GM12878 (cell line): ENCODE measurements around the gene AP2A2. TPM values are rescaled to one million over a fixed set of nuclear protein-coding genes. Genes with fewer than 3 reads are reported as not detected.

ENCODE experiments used
- ATAC-seq: fragments of 200-7000 bp; cut with Tn5 transposase; 3 replicates; pipeline ENCODE4 v1.9.1; 2020; ENCODE audit warnings: mild to moderate bottlenecking, moderate library complexity
- BruUV-seq: library from RNA; stranded (reverse); fragments of 400-500 nt; replicated peaks from 2 replicates; lab custom pipeline; 2021; lab: Mats Ljungman, UMichigan
- CTCF ChIA-PET: fragments of 300-600 bp; sonication (Branson Sonifier 250); formaldehyde crosslinking; extraction: SDS; loops from one replicate; lab custom pipeline; 2021; ENCODE audit warnings: inconsistent platforms; lab: Yijun Ruan, JAX
- POLR2A ChIA-PET: fragments of 350-600 bp; formaldehyde crosslinking; extraction: SDS; loops from one replicate; lab custom pipeline; 2021; ENCODE audit warnings: inconsistent platforms; lab: Charles Lee
- RAD21 ChIA-PET: fragments of 300-600 bp; sonication (Branson Sonifier 250); formaldehyde crosslinking; loops from one replicate; lab custom pipeline; 2023; ENCODE audit warnings: antibody characterized with exemption; ENCODE audit not compliant: unreplicated experiment; lab: Charles Lee
- SMC1A ChIA-PET: fragments of 300-600 bp; sonication (Branson Sonifier 250); formaldehyde crosslinking; loops from one replicate; lab custom pipeline; 2023; ENCODE audit not compliant: unreplicated experiment, uncharacterized antibody; lab: Charles Lee
- DNase-seq: peaks from one replicate; pipeline ENCODE4 v3.0.0-alpha.2; 2011; ENCODE audit warnings: low read depth, low spot score
- FAIRE-seq: peaks from 3 replicates; lab custom pipeline; 2011; peaks lifted over from hg19 to GRCh38; lab: Jason Lieb, UNC
- H2AFZ ChIP-seq: 2 replicates; pipeline ENCODE4 v1.6.0; 2011; ENCODE audit warnings: low read depth, low read length, control low read depth; ENCODE audit not compliant: control insufficient read depth
- H3K27ac ChIP-seq: 2 replicates; pipeline ENCODE4 v1.5.1; 2011; ENCODE audit warnings: control low read depth; ENCODE audit not compliant: control insufficient read depth, insufficient read depth
- H3K27me3 ChIP-seq, 2 experiments: replicated peaks in 1 of 2; 2 replicates each; pipeline versions ENCODE4 v1.6.0 to v1.6.1; 2011; ENCODE audit warnings: low read length in 1 of 2; ENCODE audit not compliant: control insufficient read depth in 2 of 2, insufficient read depth in 2 of 2
- H3K36me3 ChIP-seq, 2 experiments: 2 replicates each; pipeline ENCODE4 v1.5.1; 2011; ENCODE audit warnings: low read length in 1 of 2; ENCODE audit not compliant: control insufficient read depth in 2 of 2, insufficient read depth in 2 of 2
- H3K4me1 ChIP-seq: 2 replicates; pipeline ENCODE4 v1.6.1; 2011; ENCODE audit warnings: mild to moderate bottlenecking, low read length, moderate library complexity, mixed read lengths; ENCODE audit not compliant: control insufficient read depth, insufficient read depth
- H3K4me2 ChIP-seq: 2 replicates; pipeline ENCODE4 v1.6.0; 2011; ENCODE audit warnings: control low read depth; ENCODE audit not compliant: control insufficient read depth, insufficient read depth
- H3K4me3 ChIP-seq: fragments of 200-600 bp; sonication (generic); 2 replicates; pipeline ENCODE4 v1.5.1; 2016
- H3K79me2 ChIP-seq: 2 replicates; pipeline ENCODE4 v1.6.0; 2011; ENCODE audit warnings: low read length; ENCODE audit not compliant: control insufficient read depth, insufficient read depth
- H3K9ac ChIP-seq: 2 replicates; pipeline ENCODE4 v1.8.0; 2011; ENCODE audit warnings: low read length, control low read depth, mixed read lengths; ENCODE audit not compliant: control insufficient read depth, insufficient read depth
- H3K9me3 ChIP-seq: replicated peaks from 3 replicates; pipeline ENCODE4 v1.5.1; 2011; ENCODE audit warnings: mild to moderate bottlenecking, low read length; ENCODE audit not compliant: control insufficient read depth, insufficient read depth
- H4K20me1 ChIP-seq: 2 replicates; pipeline ENCODE4 v1.6.0; 2011; ENCODE audit not compliant: control insufficient read depth, insufficient read depth
- CHD2 ChIP-seq: IDR thresholded peaks from 2 replicates; pipeline ENCODE4 v1.6.1; 2011; ENCODE audit warnings: low read depth, low read length, improper control_type of control experiment, borderline replicate concordance
- GATAD2B ChIP-seq: fragments of 450-650 bp; conservative IDR thresholded peaks from 2 replicates; pipeline ENCODE4 v1.6.1; 2017; ENCODE audit warnings: low read depth, mild to moderate bottlenecking, moderate library complexity
- HDAC2 ChIP-seq: fragments of 200-600 bp; sonication (generic); IDR thresholded peaks from 2 replicates; pipeline ENCODE4 v1.6.1; 2017
- JUNB ChIP-seq: IDR thresholded peaks from 2 replicates; pipeline ENCODE4 v1.6.1; 2016; ENCODE audit warnings: antibody characterized with exemption, mild to moderate bottlenecking
- MTA3 ChIP-seq: IDR thresholded peaks from 2 replicates; pipeline ENCODE4 v1.6.1; 2012; ENCODE audit warnings: low read length, inconsistent platforms, borderline replicate concordance
- PAX5 ChIP-seq: IDR thresholded peaks from 2 replicates; pipeline ENCODE4 v1.6.1; 2011; ENCODE audit warnings: low read depth, low read length, borderline replicate concordance
- RFX5 ChIP-seq: IDR thresholded peaks from 2 replicates; pipeline ENCODE4 v1.6.1; 2011; ENCODE audit warnings: low read depth, low read length, improper control_type of control experiment
- STAT3 ChIP-seq: IDR thresholded peaks from 2 replicates; pipeline ENCODE4 v1.6.1; 2011; ENCODE audit warnings: low read depth, low read length, improper control_type of control experiment
- WGBS: methylation state at CpG from one replicate; pipeline ENCODE4 v1.1.6; 2016; ENCODE audit warnings: low lambda C conversion rate; ENCODE audit not compliant: insufficient replicate concordance, insufficient coverage; ENCODE audit errors: missing lambda C conversion rate; 5-methylcytosine and 5-hydroxymethylcytosine counted together
- in situ Hi-C: fragments of 300-500 bp; cut with MboI; formaldehyde crosslinking; loops from 9 replicates; pipeline ENCODE4 v1.14.3; 2018; ENCODE audit warnings: mixed read lengths
- intact Hi-C: fragments of 100-400 bp; cut with micrococcal nuclease; formaldehyde crosslinking; loops from one replicate; pipeline ENCODE4 v1.14.2; 2022; ENCODE audit not compliant: unreplicated experiment
- polyA plus RNA-seq, 11 experiments: library from polyadenylated mRNA; depleted of rRNA in 4 of 11; unstranded in 6 of 11; stranded (reverse) in 5 of 11; fragments of >200 nt; fragmentation: Nextera tagmentation in 4 of 11; fragmentation: Illumina TruSeq in 1 of 11; extraction: Ambion mirVana in 4 of 11; extraction: Trizol in 1 of 11; gene quantifications; 1 replicate in 1 of 11; 2 replicates in 10 of 11; pipeline versions ENCODE4 v1.2.1 to v1.2.3, GENCODE V29; 2011 to 2016; ENCODE audit warnings: inconsistent platforms in 2 of 11, missing spikeins in 2 of 11, low read depth in 1 of 11
- total RNA-seq, 4 experiments: library from RNA; depleted of rRNA in 3 of 4; stranded (reverse); fragments of >200 nt in 3 of 4; fragmentation: Illumina TruSeq in 1 of 4; extraction: Trizol in 1 of 4; gene quantifications; 2 replicates each; pipeline versions ENCODE4 v1.2.1 to v1.2.3, GENCODE V29; 2013 to 2021
- TF ChIP-seq, protein P1 (sequence below): fragments of 450-650 bp; IDR thresholded peaks from 2 replicates; pipeline ENCODE4 v1.6.1; 2018; ENCODE audit warnings: borderline replicate concordance, mild to moderate bottlenecking; ENCODE audit not compliant: partially characterized antibody
- TF ChIP-seq, protein P2 (sequence below): fragments of 450-650 bp; IDR thresholded peaks from 2 replicates; pipeline ENCODE4 v1.6.1; 2016; ENCODE audit warnings: mild to moderate bottlenecking
- TF ChIP-seq, protein P3 (sequence below): IDR thresholded peaks from 2 replicates; pipeline ENCODE4 v1.6.1; 2011; ENCODE audit warnings: borderline replicate concordance, low read depth, mild to moderate bottlenecking, moderate library complexity, low read length; ENCODE audit not compliant: insufficient read depth, poor library complexity, severe bottlenecking

AP2A2 gene
- total and polyA plus RNA-seq, 10 of the 15 experiments (the other 5 are each of a cell fraction or from before 2014, with no cell fraction given): 0.58 to 48.8 (median 18.2) TPM

DNA sequence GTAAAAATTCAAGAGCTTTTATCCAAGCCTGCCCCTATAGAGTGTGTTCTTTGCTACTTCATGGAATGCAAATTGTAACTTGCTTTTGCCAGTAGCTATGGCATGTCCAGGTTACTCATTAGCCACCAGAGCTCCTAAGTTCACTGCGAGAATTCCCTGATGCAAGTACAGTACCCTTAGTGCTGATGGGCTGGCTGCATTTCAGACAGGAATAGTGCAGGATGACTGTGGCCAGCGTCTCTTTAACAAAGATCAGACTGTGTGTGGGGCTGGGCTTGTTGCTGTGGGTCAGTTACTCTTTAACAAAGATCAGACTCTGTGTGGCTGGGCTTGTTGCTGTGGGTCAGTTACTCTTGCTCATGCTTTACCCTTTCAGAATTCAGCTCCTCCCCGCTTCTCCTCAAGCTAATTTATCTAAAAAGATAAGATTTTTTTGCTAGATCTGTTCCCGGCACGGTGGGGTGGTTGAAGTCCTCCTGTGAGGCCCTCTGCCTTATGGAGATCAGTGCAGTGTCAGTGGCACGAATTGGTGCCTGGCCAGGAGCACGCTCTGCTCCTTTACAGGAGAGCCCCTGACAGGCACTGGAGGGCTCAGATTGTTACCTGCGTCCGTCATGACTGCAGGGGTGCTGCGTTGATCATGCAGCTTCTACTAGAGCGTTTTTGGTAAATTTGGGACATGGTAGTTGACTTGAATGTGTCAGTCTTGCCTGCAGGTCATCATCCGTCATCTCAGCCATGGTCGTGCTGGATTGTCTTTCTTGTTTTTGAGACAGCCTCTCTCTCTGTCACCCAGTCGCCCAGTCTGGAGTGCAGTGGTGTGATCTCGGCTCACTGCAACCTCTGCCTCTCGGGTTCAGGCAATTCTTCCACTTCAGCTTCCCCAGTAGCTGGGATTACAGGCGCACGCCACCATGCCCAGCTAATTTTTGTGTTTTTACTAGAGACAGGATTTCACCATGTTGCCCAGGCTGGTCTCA lies 27.0 kb downstream of the AP2A2 start:
- ChIA-PET POLR2A (no interaction called here), CTCF (no interaction called here), SMC1A (interaction anchor here (0.6 kb wide), 1 partner anchor 25 kb away, joined by 3 read pairs; no protein-coding TSS in a partner anchor), RAD21 (no interaction called here)
- Histone ChIP-seq H3K4me2 (no peak overlapping the region), H3K27ac (no peak overlapping the region), H4K20me1 (peaks cover 4% of the 10 kb centered on the region; the same call in 1 of the 2 replicates), H2AFZ (no peak overlapping the region), H3K9me3 (no peaks in the 10 kb centered on the region; the same call in 1 of the 3 replicates), H3K36me3 (no peaks in the 10 kb centered on the region; a peak in 1 of 4 replicates), H3K9ac (no peak overlapping the region), H3K79me2 (peaks cover 2% of the 10 kb centered on the region; the same call in 1 of the 2 replicates), H3K27me3 (no peaks in the 10 kb centered on the region), H3K4me1 (no peaks in the 10 kb centered on the region), H3K4me3 (no peak overlapping the region)
- WGBS: 91% methylated on average over 18 of the region's 18 CpGs
- no peak for DNase-seq
- in situ Hi-C loops: no loop called here
- intact Hi-C loops: no loop called here
- no TSS peak for BruUV-seq
- FAIRE-seq: no peak
- no peak for TF ChIP-seq RFX5
- no peak for ATAC-seq

DNA sequence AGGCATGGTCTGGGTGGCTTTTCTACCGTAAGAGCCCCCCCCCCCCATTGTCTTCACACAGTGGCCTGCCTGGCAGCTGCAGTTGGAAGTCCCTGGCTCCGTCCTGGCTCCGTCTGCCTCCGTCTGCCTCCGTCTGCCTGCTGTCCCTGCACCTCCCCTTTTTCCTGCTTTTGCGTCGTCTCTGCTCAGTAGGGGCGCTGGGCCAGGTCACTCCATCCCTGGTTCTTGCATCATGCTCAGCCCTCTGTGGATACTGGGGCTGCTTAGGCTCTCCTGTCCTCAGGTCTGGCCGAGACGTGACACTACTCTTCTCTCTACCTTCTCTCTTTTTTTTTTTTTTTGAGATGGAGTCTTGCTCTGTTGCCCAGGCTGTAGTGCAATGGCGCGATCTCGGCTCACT lies 27.8 kb downstream of the AP2A2 start:
- SMC1A ChIA-PET: no interaction called here
- H3K9ac ChIP-seq: no peak overlapping the region
- POLR2A ChIA-PET: no interaction called here
- BruUV-seq: no TSS peak
- H3K4me1 ChIP-seq: no peaks in the 10 kb centered on the region
- peaks cover 4% of the 10 kb centered on the region; the same call in 1 of the 2 replicates for H4K20me1 ChIP-seq
- H3K27me3 ChIP-seq: no peaks in the 10 kb centered on the region
- CTCF ChIA-PET: no interaction called here
- intact Hi-C loops (no loop called here), in situ Hi-C loops (no loop called here)
- H3K27ac ChIP-seq: no peak overlapping the region
- no peak overlapping the region for H3K4me2 ChIP-seq
- no peak for DNase-seq
- no peaks in the 10 kb centered on the region; the same call in 1 of the 3 replicates for H3K9me3 ChIP-seq
- ATAC-seq: no peak
- WGBS: 76% methylated on average over 9 of the region's 13 CpGs
- H2AFZ ChIP-seq: no peak overlapping the region
- RAD21 ChIA-PET: no interaction called here
- FAIRE-seq: no peak
- peaks cover 2% of the 10 kb centered on the region; the same call in 1 of the 2 replicates for H3K79me2 ChIP-seq
- no peak overlapping the region for H3K4me3 ChIP-seq
- no peaks in the 10 kb centered on the region; a peak in 2 of 4 replicates for H3K36me3 ChIP-seq
- TF ChIP-seq HDAC2 (no peak), MTA3 (no peak), JUNB (no peak), GATAD2B (no peak), CHD2 (no peak), STAT3 (no peak), PAX5 (no peak)
- TF ChIP-seq, protein P1, sequence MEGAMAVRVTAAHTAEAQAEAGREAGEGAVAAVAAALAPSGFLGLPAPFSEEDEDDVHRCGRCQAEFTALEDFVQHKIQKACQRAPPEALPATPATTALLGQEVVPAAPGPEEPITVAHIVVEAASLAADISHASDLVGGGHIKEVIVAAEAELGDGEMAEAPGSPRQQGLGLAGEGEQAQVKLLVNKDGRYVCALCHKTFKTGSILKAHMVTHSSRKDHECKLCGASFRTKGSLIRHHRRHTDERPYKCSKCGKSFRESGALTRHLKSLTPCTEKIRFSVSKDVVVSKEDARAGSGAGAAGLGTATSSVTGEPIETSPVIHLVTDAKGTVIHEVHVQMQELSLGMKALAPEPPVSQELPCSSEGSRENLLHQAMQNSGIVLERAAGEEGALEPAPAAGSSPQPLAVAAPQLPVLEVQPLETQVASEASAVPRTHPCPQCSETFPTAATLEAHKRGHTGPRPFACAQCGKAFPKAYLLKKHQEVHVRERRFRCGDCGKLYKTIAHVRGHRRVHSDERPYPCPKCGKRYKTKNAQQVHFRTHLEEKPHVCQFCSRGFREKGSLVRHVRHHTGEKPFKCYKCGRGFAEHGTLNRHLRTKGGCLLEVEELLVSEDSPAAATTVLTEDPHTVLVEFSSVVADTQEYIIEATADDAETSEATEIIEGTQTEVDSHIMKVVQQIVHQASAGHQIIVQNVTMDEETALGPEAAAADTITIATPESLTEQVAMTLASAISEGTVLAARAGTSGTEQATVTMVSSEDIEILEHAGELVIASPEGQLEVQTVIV: no peak
- TF ChIP-seq, protein P2, sequence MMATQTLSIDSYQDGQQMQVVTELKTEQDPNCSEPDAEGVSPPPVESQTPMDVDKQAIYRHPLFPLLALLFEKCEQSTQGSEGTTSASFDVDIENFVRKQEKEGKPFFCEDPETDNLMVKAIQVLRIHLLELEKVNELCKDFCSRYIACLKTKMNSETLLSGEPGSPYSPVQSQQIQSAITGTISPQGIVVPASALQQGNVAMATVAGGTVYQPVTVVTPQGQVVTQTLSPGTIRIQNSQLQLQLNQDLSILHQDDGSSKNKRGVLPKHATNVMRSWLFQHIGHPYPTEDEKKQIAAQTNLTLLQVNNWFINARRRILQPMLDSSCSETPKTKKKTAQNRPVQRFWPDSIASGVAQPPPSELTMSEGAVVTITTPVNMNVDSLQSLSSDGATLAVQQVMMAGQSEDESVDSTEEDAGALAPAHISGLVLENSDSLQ: no peak
- TF ChIP-seq, protein P3, sequence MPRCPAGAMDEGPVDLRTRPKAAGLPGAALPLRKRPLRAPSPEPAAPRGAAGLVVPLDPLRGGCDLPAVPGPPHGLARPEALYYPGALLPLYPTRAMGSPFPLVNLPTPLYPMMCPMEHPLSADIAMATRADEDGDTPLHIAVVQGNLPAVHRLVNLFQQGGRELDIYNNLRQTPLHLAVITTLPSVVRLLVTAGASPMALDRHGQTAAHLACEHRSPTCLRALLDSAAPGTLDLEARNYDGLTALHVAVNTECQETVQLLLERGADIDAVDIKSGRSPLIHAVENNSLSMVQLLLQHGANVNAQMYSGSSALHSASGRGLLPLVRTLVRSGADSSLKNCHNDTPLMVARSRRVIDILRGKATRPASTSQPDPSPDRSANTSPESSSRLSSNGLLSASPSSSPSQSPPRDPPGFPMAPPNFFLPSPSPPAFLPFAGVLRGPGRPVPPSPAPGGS: no peak
